HK-2 (cell line): Measurements from ENCODE around the gene SFI1.
A peak's percentile ranks its signal among the peaks of the same experiment; 100 is the strongest.
"Not testable (repeated sequence)": the region's sequence is repeated elsewhere in the genome, so short reads cannot be mapped to it uniquely, and the experiment has no call there.

Source experiments
- DNase-seq: peaks from one replicate; pipeline ENCODE4 v3.0.0-alpha.2; 2018; ENCODE audit not compliant: unreplicated experiment

Gene SFI1

GRCh38 chr22:31588970-31589675 lies 92.8 kb downstream of the SFI1 start:
- no peak for DNase-seq

- DNase-seq: not testable (repeated sequence)
These were observed 93.8 kb downstream of the SFI1 start for GRCh38 chr22:31590161-31590560.

- DNase-seq: no peak
These were observed 98.9 kb downstream of the SFI1 start for GRCh38 chr22:31595271-31595670.

- DNase-seq: peak; percentile 65
These were observed 106.1 kb downstream of the SFI1 start for GRCh38 chr22:31602259-31602952.

GRCh38 chr22:31603081-31603525 lies 106.8 kb downstream of the SFI1 start:
- no peak for DNase-seq

GRCh38 chr22:31603574-31603973 lies 107.2 kb downstream of the SFI1 start:
- DNase-seq: no peak

GRCh38 chr22:31604137-31604705 lies 107.9 kb downstream of the SFI1 start:
- DNase-seq: no peak

GRCh38 chr22:31604746-31605705 lies 108.7 kb downstream of the SFI1 start:
- DNase-seq: no peak

GRCh38 chr22:31605851-31606585 lies 109.7 kb downstream of the SFI1 start:
- no peak for DNase-seq

- no peak for DNase-seq
These were observed 111.4 kb downstream of the SFI1 start for GRCh38 chr22:31607696-31608095.

GRCh38 chr22:31609716-31610115 lies 113.4 kb downstream of the SFI1 start:
- no peak for DNase-seq

- DNase-seq: no peak
These were observed 114.3 kb downstream of the SFI1 start for GRCh38 chr22:31610611-31611010.

GRCh38 chr22:31611061-31611760 lies 114.9 kb downstream of the SFI1 start:
- no peak for DNase-seq

- no peak for DNase-seq
These were observed 116.6 kb downstream of the SFI1 start for GRCh38 chr22:31612891-31613285.

- DNase-seq: no peak
These were observed 117.1 kb downstream of the SFI1 start for GRCh38 chr22:31613286-31613903.

GRCh38 chr22:31613904-31614296 lies 117.6 kb downstream of the SFI1 start:
- DNase-seq: no peak

GRCh38 chr22:31614781-31615490 lies 118.6 kb downstream of the SFI1 start:
- no peak for DNase-seq

- DNase-seq: no peak
These were observed 119.1 kb downstream of the SFI1 start for GRCh38 chr22:31615491-31615860.

- DNase-seq: no peak
These were observed 119.6 kb downstream of the SFI1 start for GRCh38 chr22:31615940-31616314.
